ENCODE measurements around the gene CD84. TPM values are rescaled to one million over a fixed set of nuclear protein-coding genes. Genes with fewer than 3 reads are reported as not detected.
"Not testable (repeated sequence)": the region's sequence is repeated elsewhere in the genome, so short reads cannot be mapped to it uniquely, and the experiment has no call there.

CD84 gene
- total and polyA plus RNA-seq, 2 experiments from 2014 or later, result 0.23 to 0.74 TPM

DNA sequence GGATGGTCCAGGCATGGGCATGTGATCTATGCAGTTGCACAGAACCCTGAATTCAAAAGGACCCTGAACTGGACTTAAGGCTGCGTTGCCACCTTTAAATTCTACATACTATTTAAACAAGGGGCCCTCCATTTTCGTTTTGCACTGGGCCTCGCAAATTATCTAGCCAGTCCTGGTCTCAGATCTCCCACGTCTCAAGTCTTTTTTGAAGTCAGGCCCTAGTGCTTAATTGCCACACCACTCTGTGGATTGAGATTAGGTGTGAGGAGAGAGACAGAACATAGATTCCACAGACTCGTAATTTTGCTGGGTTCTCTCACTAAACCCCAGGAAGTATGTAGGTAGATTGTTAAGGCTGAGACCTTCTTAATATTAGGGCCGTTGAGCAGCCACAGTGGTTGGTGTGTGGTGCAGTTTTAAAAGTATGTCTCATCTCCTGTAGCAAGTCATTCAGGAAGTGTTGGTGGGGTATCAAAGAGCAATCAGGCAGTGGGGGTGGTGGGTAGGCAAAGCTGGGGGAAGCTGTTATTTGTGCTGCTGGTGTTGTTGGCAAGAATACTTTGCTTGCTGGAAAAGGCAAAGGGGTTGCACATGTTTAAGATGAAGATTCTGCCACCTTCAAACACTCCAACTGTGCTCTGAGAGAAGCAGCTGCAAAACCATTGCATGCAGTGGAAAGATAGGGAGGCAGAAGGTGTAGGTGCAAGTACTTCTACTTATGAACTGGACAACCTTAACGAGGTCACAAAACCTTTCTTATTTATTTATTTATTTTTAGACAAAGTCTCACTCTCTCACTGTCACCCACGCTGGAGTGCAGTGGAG, 11.2 kb downstream of the CD84 start:
- Histone ChIP-seq H3K79me2 (no peaks in the 10 kb centered on the region), H3K4me2 (no peak overlapping the region), H3K27ac (no peak overlapping the region), H3K27me3 (no peaks in the 10 kb centered on the region), H3K36me3 (replicated peaks; ENCODE audit: insufficient read depth, low read depth) (no peaks in the 10 kb centered on the region), H3K4me1 (ENCODE audit: insufficient read depth) (no peaks in the 10 kb centered on the region), H4K20me1 (ENCODE audit: insufficient read depth, poor library complexity, severe bottlenecking) (no peaks in the 10 kb centered on the region), H2AFZ (no peak overlapping the region), H3K4me3 (no peak overlapping the region), H3K9me3 (ENCODE audit: low read depth) (peaks cover under 1% of the 10 kb centered on the region), H3K9me2 (replicated peaks; ENCODE audit: insufficient read depth) (no peaks in the 10 kb centered on the region)
- 78% methylated on average over 8 of the region's 8 CpGs for WGBS (ENCODE audit: low lambda C conversion rate, missing lambda C conversion rate)
- no peak for DNase-seq (ENCODE audit: low spot score)
- TF ChIP-seq EZH2phosphoT487 (IDR thresholded peaks at IDR 0.05; ENCODE audit: low read depth, severe bottlenecking, unreplicated experiment), result no peak
- TF ChIP-seq, protein P1, sequence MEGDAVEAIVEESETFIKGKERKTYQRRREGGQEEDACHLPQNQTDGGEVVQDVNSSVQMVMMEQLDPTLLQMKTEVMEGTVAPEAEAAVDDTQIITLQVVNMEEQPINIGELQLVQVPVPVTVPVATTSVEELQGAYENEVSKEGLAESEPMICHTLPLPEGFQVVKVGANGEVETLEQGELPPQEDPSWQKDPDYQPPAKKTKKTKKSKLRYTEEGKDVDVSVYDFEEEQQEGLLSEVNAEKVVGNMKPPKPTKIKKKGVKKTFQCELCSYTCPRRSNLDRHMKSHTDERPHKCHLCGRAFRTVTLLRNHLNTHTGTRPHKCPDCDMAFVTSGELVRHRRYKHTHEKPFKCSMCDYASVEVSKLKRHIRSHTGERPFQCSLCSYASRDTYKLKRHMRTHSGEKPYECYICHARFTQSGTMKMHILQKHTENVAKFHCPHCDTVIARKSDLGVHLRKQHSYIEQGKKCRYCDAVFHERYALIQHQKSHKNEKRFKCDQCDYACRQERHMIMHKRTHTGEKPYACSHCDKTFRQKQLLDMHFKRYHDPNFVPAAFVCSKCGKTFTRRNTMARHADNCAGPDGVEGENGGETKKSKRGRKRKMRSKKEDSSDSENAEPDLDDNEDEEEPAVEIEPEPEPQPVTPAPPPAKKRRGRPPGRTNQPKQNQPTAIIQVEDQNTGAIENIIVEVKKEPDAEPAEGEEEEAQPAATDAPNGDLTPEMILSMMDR (IDR thresholded peaks at IDR 0.05; ENCODE audit: poor library complexity), result no peak

DNA sequence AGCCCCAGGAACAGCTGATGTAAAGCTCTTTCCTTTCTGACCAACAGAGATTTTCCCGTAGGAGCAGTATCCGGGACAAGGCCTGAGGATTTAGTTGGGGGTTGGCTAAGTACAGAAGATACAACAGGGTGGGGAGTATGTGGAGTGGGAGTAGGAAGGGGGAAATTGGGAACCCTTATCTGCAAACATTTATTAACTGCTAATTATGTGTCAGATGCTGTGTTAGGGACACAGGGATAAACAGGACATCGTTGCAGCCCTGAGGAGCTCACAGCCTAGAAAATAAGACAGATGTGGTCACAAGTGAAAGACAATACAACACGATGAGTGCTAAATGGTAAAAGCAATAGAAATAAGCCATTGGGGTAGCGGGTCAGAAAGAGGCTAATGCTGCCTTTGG, 12.0 kb downstream of the CD84 start:
- Histone ChIP-seq H3K27ac (no peak overlapping the region), H3K4me3 (no peak overlapping the region), H3K4me1 (ENCODE audit: insufficient read depth) (no peaks in the 10 kb centered on the region), H4K20me1 (ENCODE audit: insufficient read depth, poor library complexity, severe bottlenecking) (no peaks in the 10 kb centered on the region), H2AFZ (no peak overlapping the region), H3K9me2 (replicated peaks; ENCODE audit: insufficient read depth) (no peaks in the 10 kb centered on the region), H3K4me2 (no peak overlapping the region), H3K36me3 (replicated peaks; ENCODE audit: insufficient read depth, low read depth) (no peaks in the 10 kb centered on the region), H3K79me2 (no peaks in the 10 kb centered on the region), H3K9me3 (ENCODE audit: low read depth) (peaks cover 5% of the 10 kb centered on the region), H3K27me3 (no peaks in the 10 kb centered on the region)
- TF ChIP-seq, protein P1 (IDR thresholded peaks at IDR 0.05; ENCODE audit: poor library complexity), result no peak
- TF ChIP-seq EZH2phosphoT487 (IDR thresholded peaks at IDR 0.05; ENCODE audit: low read depth, severe bottlenecking, unreplicated experiment) (no peak), EZH2 (IDR thresholded peaks at IDR 0.05; ENCODE audit: borderline replicate concordance) (no peak)
- 63% methylated on average over 5 of the region's 5 CpGs for WGBS (ENCODE audit: low lambda C conversion rate, missing lambda C conversion rate)
- no peak for DNase-seq (ENCODE audit: low spot score)

DNA sequence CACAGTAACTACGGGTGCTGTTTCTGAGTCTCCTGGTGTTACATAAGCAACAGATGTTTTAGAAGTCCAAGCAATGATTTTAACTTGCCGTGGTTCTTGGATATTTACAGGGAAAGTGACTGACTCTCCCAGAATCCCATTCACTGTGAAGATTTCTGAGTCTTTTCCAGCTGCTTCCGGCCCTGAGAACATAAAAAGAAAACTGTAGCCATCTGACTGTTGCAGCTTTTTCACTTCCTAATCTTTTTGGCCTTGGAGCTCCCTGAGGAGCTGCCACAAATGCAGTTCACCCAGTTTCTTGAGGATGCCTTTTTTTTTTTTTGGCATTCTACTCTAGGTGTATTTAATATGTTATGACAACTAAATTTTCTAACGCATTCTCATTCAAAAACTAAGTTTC, 13.7 kb downstream of the CD84 start:
- no peaks in the 10 kb centered on the region for H3K27me3 ChIP-seq
- no peaks in the 10 kb centered on the region for H4K20me1 ChIP-seq (ENCODE audit: insufficient read depth, poor library complexity, severe bottlenecking)
- no peaks in the 10 kb centered on the region for H3K4me1 ChIP-seq (ENCODE audit: insufficient read depth)
- no peaks in the 10 kb centered on the region for H3K79me2 ChIP-seq
- H3K4me2 ChIP-seq, result no peak overlapping the region
- H3K9me2 ChIP-seq (replicated peaks; ENCODE audit: insufficient read depth), result no peaks in the 10 kb centered on the region
- no peak for TF ChIP-seq EZH2 (IDR thresholded peaks at IDR 0.05; ENCODE audit: borderline replicate concordance)
- TF ChIP-seq, protein P1 (IDR thresholded peaks at IDR 0.05; ENCODE audit: poor library complexity), result no peak
- TF ChIP-seq EZH2phosphoT487 (IDR thresholded peaks at IDR 0.05; ENCODE audit: low read depth, severe bottlenecking, unreplicated experiment), result no peak
- no peak for DNase-seq (ENCODE audit: low spot score)
- 85% methylated on average over 4 of the region's 4 CpGs for WGBS (ENCODE audit: low lambda C conversion rate, missing lambda C conversion rate)
- no peaks in the 10 kb centered on the region for H3K36me3 ChIP-seq (replicated peaks; ENCODE audit: insufficient read depth, low read depth)
- no peak overlapping the region for H3K27ac ChIP-seq
- H2AFZ ChIP-seq, result no peak overlapping the region
- H3K9me3 ChIP-seq (ENCODE audit: low read depth), result peaks cover 5% of the 10 kb centered on the region
- no peak overlapping the region for H3K4me3 ChIP-seq

DNA sequence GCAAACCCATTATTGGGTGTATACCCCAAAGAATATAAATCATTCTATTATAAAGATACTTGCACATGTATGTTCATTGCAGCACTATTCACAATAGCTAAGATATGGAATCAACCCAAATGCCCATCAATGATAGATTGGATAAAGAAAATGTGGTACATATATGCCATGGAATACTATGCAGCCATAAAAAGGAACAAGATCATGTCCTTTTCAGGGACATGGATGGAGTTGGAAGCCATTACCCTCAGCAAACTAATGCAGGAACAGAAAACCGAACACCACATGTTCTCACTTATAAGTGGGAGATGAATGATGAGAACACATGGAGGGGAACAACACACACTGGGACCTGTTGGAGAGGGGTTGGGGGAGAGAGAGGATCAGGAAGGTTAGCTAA, 16.1 kb downstream of the CD84 start:
- WGBS (ENCODE audit: low lambda C conversion rate, missing lambda C conversion rate), result 84% methylated on average over 1 of the region's 1 CpG
- H3K9me3 ChIP-seq (ENCODE audit: low read depth); DNase-seq (ENCODE audit: low spot score); H3K4me2 ChIP-seq; H3K9me2 ChIP-seq (replicated peaks; ENCODE audit: insufficient read depth); H3K27me3 ChIP-seq; H4K20me1 ChIP-seq (ENCODE audit: insufficient read depth, poor library complexity, severe bottlenecking); H3K36me3 ChIP-seq (replicated peaks; ENCODE audit: insufficient read depth, low read depth); H2AFZ ChIP-seq; H3K4me1 ChIP-seq (ENCODE audit: insufficient read depth); H3K79me2 ChIP-seq; H3K27ac ChIP-seq; H3K4me3 ChIP-seq: not testable (repeated sequence)

DNA sequence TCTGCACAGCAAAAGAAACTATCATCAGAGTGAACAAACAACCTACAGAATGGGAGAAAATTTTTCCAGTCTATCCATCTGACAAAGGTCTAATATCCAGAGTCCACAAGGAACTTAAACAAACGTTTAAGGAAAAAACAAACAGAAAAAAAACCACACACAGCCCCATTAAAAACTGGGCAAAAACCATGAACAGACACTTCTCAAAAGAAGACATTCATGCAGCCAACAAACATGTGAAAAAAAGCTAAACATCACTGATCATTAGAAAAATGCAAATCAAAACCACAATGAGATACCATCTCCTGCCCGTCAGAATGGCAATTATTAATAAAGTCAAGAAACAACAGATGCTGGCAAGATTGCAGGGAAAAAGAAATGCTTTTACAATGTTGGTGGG, 16.6 kb downstream of the CD84 start:
- H4K20me1 ChIP-seq (ENCODE audit: insufficient read depth, poor library complexity, severe bottlenecking); H3K9me3 ChIP-seq (ENCODE audit: low read depth); H3K4me1 ChIP-seq (ENCODE audit: insufficient read depth); H3K27ac ChIP-seq; H3K4me2 ChIP-seq; H3K27me3 ChIP-seq; H3K9me2 ChIP-seq (replicated peaks; ENCODE audit: insufficient read depth); H3K4me3 ChIP-seq; DNase-seq (ENCODE audit: low spot score); H2AFZ ChIP-seq; H3K79me2 ChIP-seq; H3K36me3 ChIP-seq (replicated peaks; ENCODE audit: insufficient read depth, low read depth): not testable (repeated sequence)
- 73% methylated on average over 2 of the region's 2 CpGs for WGBS (ENCODE audit: low lambda C conversion rate, missing lambda C conversion rate)
